ENCODE measurements around the gene IL6. TPM values are rescaled to one million over a fixed set of nuclear protein-coding genes. Genes with fewer than 3 reads are reported as not detected.
"Not testable (repeated sequence)": the region's sequence is repeated elsewhere in the genome, so short reads cannot be mapped to it uniquely, and the experiment has no call there.

Gene IL6
- total RNA-seq, 2 experiments from 2014 or later = not detected

DNA sequence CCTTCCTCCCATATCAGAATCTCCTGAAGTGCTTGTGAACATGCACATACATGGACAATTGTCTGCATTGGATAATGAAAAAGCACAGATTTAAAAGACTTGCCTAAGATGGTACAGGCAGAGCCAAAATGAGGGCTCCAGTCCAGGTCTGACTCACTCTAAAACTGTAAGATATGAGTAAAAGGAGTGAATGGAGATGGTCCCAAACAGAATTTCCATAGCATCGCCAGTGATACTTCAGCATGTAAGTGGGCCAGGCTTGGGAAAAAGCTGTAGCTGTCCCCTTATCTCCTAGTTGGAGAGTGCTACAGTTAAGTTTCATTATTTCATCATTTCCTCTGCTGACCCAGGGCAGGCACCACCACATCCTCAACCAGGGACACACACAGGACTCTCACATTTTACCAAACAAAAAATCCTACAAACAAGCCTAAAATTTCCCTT is 26.4 kb upstream of the IL6 start:
- H3K27me3 Mint-ChIP-seq = no peaks in the 10 kb centered on the region
- H3K36me3 ChIP-seq (ENCODE audit: insufficient read depth, low read length) = no peaks in the 10 kb centered on the region
- no peak overlapping the region for H3K4me3 Mint-ChIP-seq
- H3K27ac Mint-ChIP-seq = no peak overlapping the region
- H3K4me1 ChIP-seq (ENCODE audit: insufficient read depth, low read length) = peaks cover 20% of the 10 kb centered on the region
- peak in 1 of 14 experiments; percentile 9 for DNase-seq
- no peak overlapping the region for H3K4me3 ChIP-seq (ENCODE audit: low read length)
- ChIA-PET POLR2A (no interaction called here), CTCF (no interaction called here)
- no peaks in the 10 kb centered on the region for H3K9me3 ChIP-seq (ENCODE audit: control insufficient read depth in 1 of 2, insufficient read depth in 1 of 2, low read length in 2 of 2)
- H3K9me3 Mint-ChIP-seq = no peaks in the 10 kb centered on the region
- no peaks in the 10 kb centered on the region for H3K36me3 Mint-ChIP-seq (ENCODE audit: low read depth)
- H3K4me1 Mint-ChIP-seq (ENCODE audit: low read depth) = peaks cover 27% of the 10 kb centered on the region
- no peak for ATAC-seq (ENCODE audit: poor library complexity)
- H3K27ac ChIP-seq (ENCODE audit: low read depth in 1 of 2, low read length in 2 of 2) = no peak overlapping the region
- intact Hi-C loops (cut with DNase I, micrococcal nuclease) = no loop called here
- TF ChIP-seq, protein P1, sequence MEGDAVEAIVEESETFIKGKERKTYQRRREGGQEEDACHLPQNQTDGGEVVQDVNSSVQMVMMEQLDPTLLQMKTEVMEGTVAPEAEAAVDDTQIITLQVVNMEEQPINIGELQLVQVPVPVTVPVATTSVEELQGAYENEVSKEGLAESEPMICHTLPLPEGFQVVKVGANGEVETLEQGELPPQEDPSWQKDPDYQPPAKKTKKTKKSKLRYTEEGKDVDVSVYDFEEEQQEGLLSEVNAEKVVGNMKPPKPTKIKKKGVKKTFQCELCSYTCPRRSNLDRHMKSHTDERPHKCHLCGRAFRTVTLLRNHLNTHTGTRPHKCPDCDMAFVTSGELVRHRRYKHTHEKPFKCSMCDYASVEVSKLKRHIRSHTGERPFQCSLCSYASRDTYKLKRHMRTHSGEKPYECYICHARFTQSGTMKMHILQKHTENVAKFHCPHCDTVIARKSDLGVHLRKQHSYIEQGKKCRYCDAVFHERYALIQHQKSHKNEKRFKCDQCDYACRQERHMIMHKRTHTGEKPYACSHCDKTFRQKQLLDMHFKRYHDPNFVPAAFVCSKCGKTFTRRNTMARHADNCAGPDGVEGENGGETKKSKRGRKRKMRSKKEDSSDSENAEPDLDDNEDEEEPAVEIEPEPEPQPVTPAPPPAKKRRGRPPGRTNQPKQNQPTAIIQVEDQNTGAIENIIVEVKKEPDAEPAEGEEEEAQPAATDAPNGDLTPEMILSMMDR (IDR thresholded peaks at IDR 0.05) = no peak
- no peaks in the 10 kb centered on the region for H3K27me3 ChIP-seq (ENCODE audit: control insufficient read depth in 1 of 2, insufficient read depth in 2 of 2, low read length in 2 of 2)

DNA sequence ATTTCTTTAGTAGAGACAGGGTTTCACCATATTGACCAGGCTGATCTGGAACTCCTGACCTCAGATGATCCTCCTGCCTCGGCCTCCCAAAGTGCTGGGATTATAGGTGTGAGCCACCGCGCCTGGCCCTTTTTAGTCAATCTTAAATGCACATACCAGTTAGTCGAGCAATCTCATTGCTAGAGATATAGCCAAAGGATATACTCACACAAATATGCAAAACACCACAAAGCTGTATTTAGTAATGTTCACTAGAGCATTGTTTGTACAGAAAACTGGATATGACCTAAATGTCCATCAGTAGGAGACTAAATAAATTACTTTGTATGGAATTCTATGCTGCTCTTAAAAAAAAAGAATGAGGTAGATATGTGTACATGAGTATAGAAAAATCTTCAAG is 24.5 kb upstream of the IL6 start:
- no peak for ATAC-seq (ENCODE audit: poor library complexity)
- H3K27ac ChIP-seq (ENCODE audit: low read depth in 1 of 2, low read length in 2 of 2) = no peak overlapping the region
- ChIA-PET POLR2A (no interaction called here), CTCF (no interaction called here)
- H3K9me3 Mint-ChIP-seq = no peaks in the 10 kb centered on the region
- no peak for DNase-seq
- H3K27me3 Mint-ChIP-seq = no peaks in the 10 kb centered on the region
- H3K27ac Mint-ChIP-seq = no peak overlapping the region
- H3K27me3 ChIP-seq (ENCODE audit: control insufficient read depth in 1 of 2, insufficient read depth in 2 of 2, low read length in 2 of 2) = no peaks in the 10 kb centered on the region
- H3K4me1 ChIP-seq (ENCODE audit: insufficient read depth, low read length) = peaks cover 14% of the 10 kb centered on the region
- no peak overlapping the region for H3K4me3 Mint-ChIP-seq
- H3K36me3 ChIP-seq (ENCODE audit: insufficient read depth, low read length) = no peaks in the 10 kb centered on the region
- H3K4me3 ChIP-seq (ENCODE audit: low read length) = no peak overlapping the region
- TF ChIP-seq, protein P1 (IDR thresholded peaks at IDR 0.05) = no peak
- peaks cover 15% of the 10 kb centered on the region for H3K4me1 Mint-ChIP-seq (ENCODE audit: low read depth)
- H3K36me3 Mint-ChIP-seq (ENCODE audit: low read depth) = no peaks in the 10 kb centered on the region
- no peaks in the 10 kb centered on the region for H3K9me3 ChIP-seq (ENCODE audit: control insufficient read depth in 1 of 2, insufficient read depth in 1 of 2, low read length in 2 of 2)
- intact Hi-C loops (cut with DNase I, micrococcal nuclease) = no loop called here

- H3K36me3 Mint-ChIP-seq (ENCODE audit: low read depth); H3K27me3 Mint-ChIP-seq; CTCF ChIA-PET; H3K4me1 ChIP-seq (ENCODE audit: insufficient read depth, low read length); H3K36me3 ChIP-seq (ENCODE audit: insufficient read depth, low read length); ATAC-seq (ENCODE audit: poor library complexity); H3K27me3 ChIP-seq (ENCODE audit: control insufficient read depth in 1 of 2, insufficient read depth in 2 of 2, low read length in 2 of 2); POLR2A ChIA-PET; H3K4me1 Mint-ChIP-seq (ENCODE audit: low read depth); DNase-seq; H3K4me3 ChIP-seq (ENCODE audit: low read length); H3K4me3 Mint-ChIP-seq; H3K27ac Mint-ChIP-seq; H3K27ac ChIP-seq (ENCODE audit: low read depth in 1 of 2, low read length in 2 of 2); intact Hi-C loops (cut with DNase I, micrococcal nuclease); H3K9me3 Mint-ChIP-seq; H3K9me3 ChIP-seq (ENCODE audit: control insufficient read depth in 1 of 2, insufficient read depth in 1 of 2, low read length in 2 of 2): not testable (repeated sequence)
Observed at GRCh38 chr7:22703107-22703855, 23.7 kb upstream of the IL6 start.

- CTCF ChIA-PET; H3K27ac Mint-ChIP-seq; H3K4me3 ChIP-seq (ENCODE audit: low read length); POLR2A ChIA-PET; H3K4me1 ChIP-seq (ENCODE audit: insufficient read depth, low read length); H3K27me3 Mint-ChIP-seq; H3K27ac ChIP-seq (ENCODE audit: low read depth in 1 of 2, low read length in 2 of 2); H3K4me1 Mint-ChIP-seq (ENCODE audit: low read depth); H3K9me3 Mint-ChIP-seq; H3K4me3 Mint-ChIP-seq; H3K9me3 ChIP-seq (ENCODE audit: control insufficient read depth in 1 of 2, insufficient read depth in 1 of 2, low read length in 2 of 2); H3K36me3 ChIP-seq (ENCODE audit: insufficient read depth, low read length); DNase-seq; intact Hi-C loops (cut with DNase I, micrococcal nuclease); ATAC-seq (ENCODE audit: poor library complexity); H3K36me3 Mint-ChIP-seq (ENCODE audit: low read depth); H3K27me3 ChIP-seq (ENCODE audit: control insufficient read depth in 1 of 2, insufficient read depth in 2 of 2, low read length in 2 of 2): not testable (repeated sequence)
Observed at GRCh38 chr7:22703978-22704610, 22.9 kb upstream of the IL6 start.

DNA sequence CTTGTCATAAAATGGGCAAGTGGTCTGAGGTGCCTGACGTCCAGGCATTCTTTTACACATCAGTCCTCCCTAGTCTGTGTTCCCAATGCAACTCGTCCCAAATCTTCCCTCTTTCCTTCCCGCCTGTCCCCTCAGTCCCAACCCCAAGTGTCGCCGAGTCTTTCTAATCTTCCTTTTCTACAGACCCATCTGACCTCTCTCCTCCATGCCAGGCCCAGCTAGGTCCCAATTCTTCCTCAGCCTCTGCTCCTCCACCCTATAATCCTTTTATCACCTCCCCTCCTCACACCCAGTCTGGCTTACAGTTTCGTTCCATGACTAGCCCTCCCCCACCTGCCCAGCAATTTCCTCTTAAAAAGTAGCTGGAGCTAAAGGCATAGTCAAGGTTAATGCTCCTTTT is 22.3 kb upstream of the IL6 start:
- H3K27me3 Mint-ChIP-seq; H3K27ac ChIP-seq (ENCODE audit: low read depth in 1 of 2, low read length in 2 of 2); H3K27me3 ChIP-seq (ENCODE audit: control insufficient read depth in 1 of 2, insufficient read depth in 2 of 2, low read length in 2 of 2): not testable (repeated sequence)

DNA sequence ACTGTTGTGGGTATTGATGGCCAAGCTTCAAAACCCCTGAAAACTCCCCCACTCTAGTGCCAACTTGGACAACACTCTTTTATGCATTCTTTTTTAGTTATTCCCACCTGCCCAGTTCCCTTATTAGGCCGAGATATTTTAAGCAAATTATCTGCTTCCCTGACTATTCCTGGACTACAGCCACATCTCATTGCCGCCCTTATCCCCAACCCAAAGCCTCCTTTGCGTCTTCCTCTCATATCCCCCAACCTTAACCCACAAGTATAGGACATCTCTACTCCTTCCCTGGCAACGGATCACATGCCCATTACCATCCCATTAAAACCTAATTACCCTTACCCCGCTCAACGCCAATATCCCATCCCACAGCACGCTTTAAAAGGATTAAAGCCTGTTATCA is 21.1 kb upstream of the IL6 start:
- H3K9me3 Mint-ChIP-seq; DNase-seq; H3K4me1 ChIP-seq (ENCODE audit: insufficient read depth, low read length); H3K27ac Mint-ChIP-seq; H3K4me3 ChIP-seq (ENCODE audit: low read length); H3K9me3 ChIP-seq (ENCODE audit: control insufficient read depth in 1 of 2, insufficient read depth in 1 of 2, low read length in 2 of 2); H3K4me3 Mint-ChIP-seq; H3K27me3 ChIP-seq (ENCODE audit: control insufficient read depth in 1 of 2, insufficient read depth in 2 of 2, low read length in 2 of 2); H3K36me3 Mint-ChIP-seq (ENCODE audit: low read depth); CTCF ChIA-PET; POLR2A ChIA-PET; intact Hi-C loops (cut with DNase I, micrococcal nuclease); H3K27me3 Mint-ChIP-seq; ATAC-seq (ENCODE audit: poor library complexity); H3K4me1 Mint-ChIP-seq (ENCODE audit: low read depth); H3K27ac ChIP-seq (ENCODE audit: low read depth in 1 of 2, low read length in 2 of 2); H3K36me3 ChIP-seq (ENCODE audit: insufficient read depth, low read length): not testable (repeated sequence)

More for the DNA sequence above, 22.3 kb upstream of the IL6 start:
- ATAC-seq (ENCODE audit: poor library complexity); H3K36me3 ChIP-seq (ENCODE audit: insufficient read depth, low read length); H3K36me3 Mint-ChIP-seq (ENCODE audit: low read depth); H3K4me1 Mint-ChIP-seq (ENCODE audit: low read depth); H3K4me3 ChIP-seq (ENCODE audit: low read length); H3K27ac Mint-ChIP-seq; H3K9me3 ChIP-seq (ENCODE audit: control insufficient read depth in 1 of 2, insufficient read depth in 1 of 2, low read length in 2 of 2); H3K4me3 Mint-ChIP-seq; intact Hi-C loops (cut with DNase I, micrococcal nuclease); H3K4me1 ChIP-seq (ENCODE audit: insufficient read depth, low read length); CTCF ChIA-PET; H3K9me3 Mint-ChIP-seq; DNase-seq; POLR2A ChIA-PET: not testable (repeated sequence)
